VCaP (cell line): Measurements from ENCODE around the gene ARHGEF10L.

Experiments used
- H3K27ac ChIP-seq: fragments of 450-650 bp; 2 replicates; pipeline ENCODE4 v1.5.1; 2017
- CTCF ChIP-seq: fragments of 450-650 bp; conservative IDR thresholded peaks from 2 replicates; pipeline ENCODE4 v1.5.1; 2017; ENCODE audit warnings: mild to moderate bottlenecking, moderate library complexity

The ARHGEF10L gene

DNA sequence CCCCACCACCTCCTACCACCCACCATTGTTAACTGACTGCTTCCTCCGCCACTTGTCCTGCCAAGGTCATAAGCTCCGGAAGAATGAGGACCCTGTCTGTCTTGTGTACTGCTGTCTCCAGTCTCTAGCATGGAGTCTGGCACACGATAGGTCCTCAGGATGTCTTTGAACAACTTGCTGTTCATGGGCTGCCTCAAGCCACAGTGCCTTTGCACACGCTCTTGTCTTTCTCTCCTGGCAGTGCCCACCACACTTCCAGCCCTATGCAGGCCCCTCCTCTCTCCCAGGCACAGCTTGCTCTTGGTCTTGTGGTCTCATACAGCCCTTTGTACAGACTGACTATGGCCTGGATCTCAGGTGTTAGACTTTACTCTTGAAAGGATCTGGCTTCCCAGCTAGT is 97.6 kb downstream of the ARHGEF10L start:
- TF ChIP-seq CTCF, result no peak
- no peak overlapping the region for H3K27ac ChIP-seq

GRCh38 chr1:17639703-17640340 is 100.3 kb downstream of the ARHGEF10L start:
- TF ChIP-seq CTCF, result no peak
- no peak overlapping the region for H3K27ac ChIP-seq

- no peak for TF ChIP-seq CTCF
- no peak overlapping the region for H3K27ac ChIP-seq
Measured at GRCh38 chr1:17640393-17640792, 100.9 kb downstream of the ARHGEF10L start.

GRCh38 chr1:17640975-17641374 is 101.5 kb downstream of the ARHGEF10L start:
- H3K27ac ChIP-seq, result no peak overlapping the region
- no peak for TF ChIP-seq CTCF

DNA sequence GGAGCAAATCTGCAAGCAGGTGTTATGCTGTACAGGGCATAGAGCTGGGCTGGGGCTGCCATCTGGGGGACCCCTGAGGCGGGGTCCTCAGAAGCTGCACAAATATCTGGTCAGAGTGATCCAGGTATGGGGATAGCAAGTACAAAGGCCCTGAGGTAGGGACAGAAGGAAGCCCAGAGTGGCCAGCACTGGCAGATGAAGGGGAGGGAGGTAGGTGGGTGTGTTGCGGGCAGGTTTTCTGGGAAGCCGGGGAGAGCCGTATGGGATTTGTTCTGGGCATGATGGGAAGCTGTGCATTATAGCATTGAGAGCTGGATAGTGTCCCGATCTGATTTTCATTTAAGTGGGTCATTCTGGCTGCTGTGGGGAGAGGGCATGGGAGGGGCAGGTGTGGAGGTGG is 102.7 kb downstream of the ARHGEF10L start:
- no peak overlapping the region for H3K27ac ChIP-seq
- no peak for TF ChIP-seq CTCF

GRCh38 chr1:17642943-17643342 is 103.4 kb downstream of the ARHGEF10L start:
- no peak for TF ChIP-seq CTCF
- no peak overlapping the region for H3K27ac ChIP-seq

DNA sequence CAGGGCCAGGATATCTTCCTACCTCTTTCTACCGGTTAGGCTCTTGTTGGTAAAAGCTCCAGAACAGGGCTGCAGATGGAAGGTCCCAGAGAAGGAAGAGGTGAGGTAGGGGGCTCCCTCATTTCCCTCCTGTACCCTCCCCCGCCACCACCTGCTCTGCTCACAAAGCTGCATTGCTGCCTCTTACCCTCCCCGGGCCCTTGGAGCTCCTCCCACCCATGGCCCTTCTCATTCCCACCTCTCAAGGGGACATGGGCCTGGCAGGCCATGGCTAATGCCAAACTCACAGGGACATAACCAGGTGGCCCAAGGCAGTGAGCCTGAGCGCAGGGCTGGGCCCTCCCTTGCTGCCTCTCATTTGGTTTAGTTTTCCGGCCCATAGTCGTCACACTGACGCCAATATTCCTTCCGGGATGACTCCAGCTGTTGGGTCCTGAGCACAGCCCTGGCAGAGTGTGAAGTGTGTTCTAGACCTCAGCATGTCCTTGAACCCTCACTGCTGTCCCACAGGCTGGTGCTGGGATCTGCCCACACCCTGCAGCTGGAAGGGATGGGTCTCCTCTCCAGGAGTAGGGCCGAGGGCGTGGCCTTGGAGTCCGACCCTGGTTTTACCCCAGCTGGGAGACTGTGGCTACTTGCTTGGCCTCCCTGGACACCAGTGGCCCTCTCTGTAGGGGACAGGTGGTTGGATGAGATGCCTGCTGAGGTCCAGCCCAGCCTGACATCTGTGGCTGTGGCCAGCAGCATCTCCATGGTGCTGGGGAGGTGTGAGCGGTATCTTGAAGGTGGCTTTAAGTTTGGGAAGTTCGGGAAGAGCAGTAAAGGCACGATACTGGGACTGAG is 104.6 kb downstream of the ARHGEF10L start:
- H3K27ac ChIP-seq, result no peak overlapping the region
- TF ChIP-seq CTCF, result no peak
